Naive thymus-derived CD8-positive, alpha-beta T cell (primary cell): ENCODE measurements around the gene DNAJC16. TPM values are rescaled to one million over a fixed set of nuclear protein-coding genes. Genes with fewer than 3 reads are reported as not detected.

Experiments used
- polyA plus RNA-seq, 3 donors: library from polyadenylated mRNA; unstranded; fragments of 300-500 nt; fragmentation: Illumina TruSeq; gene quantifications; one replicate each; pipeline ENCODE4 v1.2.3, GENCODE V29; 2021
- total RNA-seq, 8 experiments: library from RNA in 2 of 8; stranded (reverse) in 2 of 8; gene quantifications; one replicate each; pipeline ENCODE4 v1.2.3 and lab custom pipeline; 2021 to 2026

The DNAJC16 gene
- total and polyA plus RNA-seq, 5 experiments from 2014 or later = 5.0 to 30.0 (median 9.7) TPM

Other genes starting within 250 kb of the DNAJC16 start
- gene EFHD2, start 117.0 kb upstream of the DNAJC16 start, total RNA-seq = 10 to 100 TPM; 25.3 to 26.0 TPM
- gene EFHD2, start 117.0 kb upstream of the DNAJC16 start, polyA plus RNA-seq = 100 to 1,000 TPM in 1 of 3 donors, 10 to 100 TPM in 2; 27.6 to 129 (median 29.5) TPM
- gene CTRC, start 88.4 kb upstream of the DNAJC16 start, total RNA-seq = under 1 TPM in 1 of 2 experiments, not detected in 1; 0.78 TPM
- under 1 TPM in 1 of 3 donors, not detected in 2; 0.62 TPM for gene CTRC, start 88.4 kb upstream of the DNAJC16 start, polyA plus RNA-seq
- not detected for gene CELA2A, start 70.1 kb upstream of the DNAJC16 start, total RNA-seq
- not detected for gene CELA2A, start 70.1 kb upstream of the DNAJC16 start, polyA plus RNA-seq
- gene CELA2B, start 50.7 kb upstream of the DNAJC16 start, total RNA-seq = not detected
- gene CELA2B, start 50.7 kb upstream of the DNAJC16 start, polyA plus RNA-seq = not detected
- 10 to 100 TPM; 13.4 to 15.9 TPM for gene CASP9, start 2.6 kb upstream of the DNAJC16 start, total RNA-seq
- 1 to 10 TPM; 8.0 to 8.6 (median 8.4) TPM for gene CASP9, start 2.6 kb upstream of the DNAJC16 start, polyA plus RNA-seq
- 10 to 100 TPM; 11.0 to 11.3 TPM for gene AGMAT, start 58.2 kb downstream of the DNAJC16 start, total RNA-seq
- gene AGMAT, start 58.2 kb downstream of the DNAJC16 start, polyA plus RNA-seq = 10 to 100 TPM in 2 of 3 donors, 1 to 10 TPM in 1; 9.0 to 15.5 (median 14.4) TPM
- gene DDI2, start 90.6 kb downstream of the DNAJC16 start, total RNA-seq = 10 to 100 TPM; 40.7 to 47.1 TPM
- 1 to 10 TPM; 4.5 to 6.1 (median 5.0) TPM for gene DDI2, start 90.6 kb downstream of the DNAJC16 start, polyA plus RNA-seq
- 10 to 100 TPM; 60.3 to 66.7 TPM for gene PLEKHM2, start 157.5 kb downstream of the DNAJC16 start, total RNA-seq
- 10 to 100 TPM in 1 of 3 donors, 1 to 10 TPM in 2; 5.4 to 13.8 (median 5.4) TPM for gene PLEKHM2, start 157.5 kb downstream of the DNAJC16 start, polyA plus RNA-seq
- gene SLC25A34, start 209.4 kb downstream of the DNAJC16 start, total RNA-seq = 1 to 10 TPM; 2.6 to 3.5 TPM
- gene SLC25A34, start 209.4 kb downstream of the DNAJC16 start, polyA plus RNA-seq = under 1 TPM; 0.09 to 0.30 (median 0.13) TPM
- gene TMEM82, start 215.7 kb downstream of the DNAJC16 start, total RNA-seq = not detected
- gene TMEM82, start 215.7 kb downstream of the DNAJC16 start, polyA plus RNA-seq = not detected
- gene FBLIM1, start 231.9 kb downstream of the DNAJC16 start, total RNA-seq = not detected
- not detected for gene FBLIM1, start 231.9 kb downstream of the DNAJC16 start, polyA plus RNA-seq